ENCODE data around the gene CLCA1.

Gene CLCA1

DNA sequence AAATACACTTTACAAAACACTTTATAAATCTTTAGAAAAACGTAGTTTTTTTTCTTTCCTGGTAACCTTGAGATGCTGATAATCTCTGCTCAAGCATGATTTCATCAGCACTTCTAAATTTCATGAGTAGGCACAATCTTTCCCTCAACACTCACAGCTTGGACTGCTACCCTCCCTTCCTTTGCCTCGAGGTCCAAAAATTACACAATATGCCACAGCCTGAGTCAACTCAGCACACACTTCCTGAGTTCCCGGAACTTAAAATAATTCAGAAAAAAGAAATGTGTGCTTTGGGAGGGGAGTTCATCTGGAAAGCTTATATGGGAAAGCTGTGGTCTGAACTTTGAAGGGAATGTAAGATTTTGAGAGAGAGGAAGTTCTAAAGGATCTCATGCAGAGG, 38.9 kb upstream of the CLCA1 start:
- peak; percentile 96 for DNase-seq (ENCODE audit: low read depth)
- H3K4me3 ChIP-seq (ENCODE audit: control insufficient read depth, low read depth, low read length): no peak overlapping the region
- TF ChIP-seq, protein P1, sequence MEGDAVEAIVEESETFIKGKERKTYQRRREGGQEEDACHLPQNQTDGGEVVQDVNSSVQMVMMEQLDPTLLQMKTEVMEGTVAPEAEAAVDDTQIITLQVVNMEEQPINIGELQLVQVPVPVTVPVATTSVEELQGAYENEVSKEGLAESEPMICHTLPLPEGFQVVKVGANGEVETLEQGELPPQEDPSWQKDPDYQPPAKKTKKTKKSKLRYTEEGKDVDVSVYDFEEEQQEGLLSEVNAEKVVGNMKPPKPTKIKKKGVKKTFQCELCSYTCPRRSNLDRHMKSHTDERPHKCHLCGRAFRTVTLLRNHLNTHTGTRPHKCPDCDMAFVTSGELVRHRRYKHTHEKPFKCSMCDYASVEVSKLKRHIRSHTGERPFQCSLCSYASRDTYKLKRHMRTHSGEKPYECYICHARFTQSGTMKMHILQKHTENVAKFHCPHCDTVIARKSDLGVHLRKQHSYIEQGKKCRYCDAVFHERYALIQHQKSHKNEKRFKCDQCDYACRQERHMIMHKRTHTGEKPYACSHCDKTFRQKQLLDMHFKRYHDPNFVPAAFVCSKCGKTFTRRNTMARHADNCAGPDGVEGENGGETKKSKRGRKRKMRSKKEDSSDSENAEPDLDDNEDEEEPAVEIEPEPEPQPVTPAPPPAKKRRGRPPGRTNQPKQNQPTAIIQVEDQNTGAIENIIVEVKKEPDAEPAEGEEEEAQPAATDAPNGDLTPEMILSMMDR (conservative IDR thresholded peaks at IDR 0.05; ENCODE audit: control insufficient read depth, insufficient read depth, low read depth, low read length): no peak

- no peak overlapping the region for H3K4me3 ChIP-seq (ENCODE audit: control insufficient read depth, low read depth, low read length)
- DNase-seq (ENCODE audit: low read depth): no peak
- TF ChIP-seq, protein P1 (conservative IDR thresholded peaks at IDR 0.05; ENCODE audit: control insufficient read depth, insufficient read depth, low read depth, low read length): no peak
These were observed 38.4 kb upstream of the CLCA1 start for GRCh38 chr1:86430376-86430775.

DNA sequence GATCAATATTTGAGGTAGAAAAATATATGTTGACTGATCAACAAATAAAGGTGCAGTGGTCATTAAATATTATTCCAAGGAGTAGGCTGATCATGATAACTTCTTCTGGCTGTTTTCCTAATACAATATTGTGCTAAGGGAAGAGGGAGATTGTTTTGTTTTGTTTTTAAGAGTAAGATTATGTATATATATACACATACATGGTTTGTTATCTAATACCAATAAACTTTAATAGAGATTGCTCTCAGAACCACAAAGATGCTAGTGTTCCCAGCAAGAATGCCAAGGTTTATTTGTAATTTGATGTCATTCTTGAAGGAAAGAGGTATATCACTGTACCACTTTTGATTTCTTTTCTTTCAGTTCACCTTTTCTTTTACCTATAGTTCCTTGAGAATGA, 34.7 kb upstream of the CLCA1 start:
- no peak for DNase-seq (ENCODE audit: low read depth)
- no peak overlapping the region for H3K4me3 ChIP-seq (ENCODE audit: control insufficient read depth, low read depth, low read length)
- TF ChIP-seq, protein P1 (conservative IDR thresholded peaks at IDR 0.05; ENCODE audit: control insufficient read depth, insufficient read depth, low read depth, low read length): no peak

DNA sequence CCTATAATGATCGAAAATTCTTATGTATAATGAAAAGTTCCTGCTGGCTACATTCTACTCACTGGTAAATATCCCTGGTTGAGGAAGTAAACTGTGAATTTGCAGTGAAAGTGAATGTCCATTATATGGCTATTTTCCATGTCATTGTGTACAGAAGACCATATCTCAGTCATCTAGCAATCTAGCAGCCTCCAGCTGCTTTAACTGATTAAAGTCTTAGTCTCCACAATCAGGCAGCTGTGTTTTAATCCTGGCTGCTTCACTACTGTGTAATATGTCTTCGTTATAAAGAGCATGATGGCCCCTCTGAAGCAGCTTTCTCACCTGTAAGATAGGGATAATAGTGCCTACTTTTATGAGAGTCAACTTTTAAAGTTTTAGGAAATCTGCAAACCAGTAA, 33.4 kb upstream of the CLCA1 start:
- no peak for DNase-seq (ENCODE audit: low read depth)
- H3K4me3 ChIP-seq (ENCODE audit: control insufficient read depth, low read depth, low read length): no peak overlapping the region
- TF ChIP-seq, protein P1 (conservative IDR thresholded peaks at IDR 0.05; ENCODE audit: control insufficient read depth, insufficient read depth, low read depth, low read length): no peak

DNA sequence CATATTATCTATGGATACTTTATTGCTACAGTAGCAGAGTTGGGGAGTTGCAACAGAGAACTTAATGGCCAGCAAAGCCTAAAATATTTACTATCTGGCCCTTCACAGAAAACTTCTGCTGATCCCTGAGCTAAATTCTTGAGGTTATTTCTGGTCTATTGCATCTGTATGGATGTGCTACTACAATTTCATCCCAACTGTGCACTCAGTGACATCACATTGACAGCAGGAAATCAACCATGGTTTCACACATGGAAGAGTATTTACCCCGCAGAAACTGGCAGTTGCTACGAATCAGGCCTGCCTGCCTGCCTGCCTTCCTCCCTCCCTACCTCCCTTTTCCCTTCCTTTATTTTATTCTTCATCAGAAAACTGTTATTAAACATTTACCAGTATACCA, 32.7 kb upstream of the CLCA1 start:
- DNase-seq (ENCODE audit: low read depth): no peak
- TF ChIP-seq, protein P1 (conservative IDR thresholded peaks at IDR 0.05; ENCODE audit: control insufficient read depth, insufficient read depth, low read depth, low read length): no peak
- no peak overlapping the region for H3K4me3 ChIP-seq (ENCODE audit: control insufficient read depth, low read depth, low read length)

- TF ChIP-seq, protein P1 (conservative IDR thresholded peaks at IDR 0.05; ENCODE audit: control insufficient read depth, insufficient read depth, low read depth, low read length): no peak
- no peak for DNase-seq (ENCODE audit: low read depth)
- H3K4me3 ChIP-seq (ENCODE audit: control insufficient read depth, low read depth, low read length): no peak overlapping the region
These were observed 27.1 kb upstream of the CLCA1 start for GRCh38 chr1:86441581-86441980.

DNA sequence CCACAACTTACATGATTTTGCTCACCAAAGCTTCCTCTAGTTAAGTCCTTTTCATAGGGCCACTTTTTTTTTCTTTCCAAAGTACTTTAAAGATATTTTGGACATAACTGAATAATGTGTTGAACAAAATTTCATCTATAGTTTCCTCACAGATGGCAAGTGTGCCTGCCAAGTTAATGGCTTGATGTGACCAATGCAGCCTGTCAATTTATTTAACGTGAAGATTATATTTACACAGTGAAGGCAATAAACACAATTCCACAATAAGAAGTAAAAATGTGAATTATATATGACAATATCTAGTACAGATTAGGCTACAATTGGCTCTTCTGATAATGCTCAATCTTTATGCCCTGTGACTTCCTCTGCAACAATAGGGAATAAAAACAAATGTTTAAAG, 26.7 kb upstream of the CLCA1 start:
- H3K4me3 ChIP-seq (ENCODE audit: control insufficient read depth, low read depth, low read length): no peak overlapping the region
- DNase-seq (ENCODE audit: low read depth): no peak
- TF ChIP-seq, protein P1 (conservative IDR thresholded peaks at IDR 0.05; ENCODE audit: control insufficient read depth, insufficient read depth, low read depth, low read length): no peak
